HG03039 (cell line): ENCODE measurements around the gene TPO.
"Not testable (repeated sequence)": the region's sequence is repeated elsewhere in the genome, so short reads cannot be mapped to it uniquely, and the experiment has no call there.

Source experiments
- ATAC-seq: cut with Tn5 transposase; IDR thresholded peaks from one replicate; pipeline ENCODE4 v1.9.1; 2021; ENCODE audit warnings: mild to moderate bottlenecking, moderate library complexity; ENCODE audit not compliant: unreplicated experiment

TPO gene

GRCh38 chr2:1571477-1572417, 158.5 kb downstream of the TPO start:
- ATAC-seq: no peak

- no peak for ATAC-seq
These were observed 159.4 kb downstream of the TPO start for GRCh38 chr2:1572638-1573037.

GRCh38 chr2:1577846-1578245, 164.6 kb downstream of the TPO start:
- no peak for ATAC-seq

- ATAC-seq: not testable (repeated sequence)
These were observed 168.1 kb downstream of the TPO start for GRCh38 chr2:1581257-1581964.

GRCh38 chr2:1581965-1582625, 168.8 kb downstream of the TPO start:
- no peak for ATAC-seq

GRCh38 chr2:1582891-1583341, 169.7 kb downstream of the TPO start:
- no peak for ATAC-seq

GRCh38 chr2:1584051-1584531, 170.8 kb downstream of the TPO start:
- no peak for ATAC-seq

- ATAC-seq: no peak
These were observed 171.6 kb downstream of the TPO start for GRCh38 chr2:1584691-1585485.

- no peak for ATAC-seq
These were observed 172.4 kb downstream of the TPO start for GRCh38 chr2:1585635-1586034.

- ATAC-seq: no peak
These were observed 173.1 kb downstream of the TPO start for GRCh38 chr2:1586251-1586922.

GRCh38 chr2:1586923-1587840, 173.9 kb downstream of the TPO start:
- ATAC-seq: no peak

GRCh38 chr2:1588051-1588977, 175.1 kb downstream of the TPO start:
- ATAC-seq: no peak

- ATAC-seq: no peak
These were observed 175.8 kb downstream of the TPO start for GRCh38 chr2:1588978-1589621.

- ATAC-seq: no peak
These were observed 177.6 kb downstream of the TPO start for GRCh38 chr2:1590596-1591460.

- no peak for ATAC-seq
These were observed 178.2 kb downstream of the TPO start for GRCh38 chr2:1591461-1591770.
